ENCODE measurements around the gene SPATA3.

SPATA3 gene

GRCh38 chr2:230982528-230982927 lies 13.4 kb upstream of the SPATA3 start:
- H2AFZ ChIP-seq (ENCODE audit: low read depth, low read length), result no peak overlapping the region
- no peaks in the 10 kb centered on the region for H3K36me3 ChIP-seq (replicated peaks; ENCODE audit: low read depth, low read length)
- H3K4me3 ChIP-seq (ENCODE audit: low read length), result no peak overlapping the region
- H3K27ac ChIP-seq (ENCODE audit: low read length), result no peak overlapping the region
- H3K4me2 ChIP-seq (ENCODE audit: low read length), result no peak overlapping the region
- peaks cover 58% of the 10 kb centered on the region for H3K4me1 ChIP-seq (ENCODE audit: low read length)
- H4K20me1 ChIP-seq (ENCODE audit: insufficient read depth, low read length), result no peaks in the 10 kb centered on the region
- TF ChIP-seq CTCF (IDR thresholded peaks at IDR 0.05; ENCODE audit: low read depth, low read length) (no peak), EZH2phosphoT487 (IDR thresholded peaks at IDR 0.05; ENCODE audit: low read depth) (no peak)
- no peak overlapping the region for H3K9ac ChIP-seq (ENCODE audit: low read length)
- no peaks in the 10 kb centered on the region for H3K79me2 ChIP-seq (ENCODE audit: low read length)
- H3K27me3 ChIP-seq (ENCODE audit: low read depth, low read length), result no peaks in the 10 kb centered on the region
- H3K9me3 ChIP-seq (ENCODE audit: insufficient read depth, low read length), result no peaks in the 10 kb centered on the region

- H3K4me2 ChIP-seq (ENCODE audit: low read length), result peak overlapping the region; percentile 99; the same call in 1 of the 2 replicates
- TF ChIP-seq CTCF (IDR thresholded peaks at IDR 0.05; ENCODE audit: low read depth, low read length) (no peak), EZH2phosphoT487 (IDR thresholded peaks at IDR 0.05; ENCODE audit: low read depth) (no peak)
These were observed 12.4 kb upstream of the SPATA3 start for GRCh38 chr2:230983566-230983965.

GRCh38 chr2:230984393-230985220 lies 11.3 kb upstream of the SPATA3 start:
- H3K27ac ChIP-seq (ENCODE audit: low read length), result peak overlapping the region; percentile 89
- 0 out of 2 replicates have a peak overlapping the region, but pooled peaks have one; percentile 3 for H2AFZ ChIP-seq (ENCODE audit: low read depth, low read length)
- H3K36me3 ChIP-seq (replicated peaks; ENCODE audit: low read depth, low read length), result no peaks in the 10 kb centered on the region
- H3K4me2 ChIP-seq (ENCODE audit: low read length), result peak overlapping the region; percentile 99
- H3K27me3 ChIP-seq (ENCODE audit: low read depth, low read length), result no peaks in the 10 kb centered on the region
- H3K9ac ChIP-seq (ENCODE audit: low read length), result peak overlapping the region; percentile 68
- no peaks in the 10 kb centered on the region for H4K20me1 ChIP-seq (ENCODE audit: insufficient read depth, low read length)
- H3K9me3 ChIP-seq (ENCODE audit: insufficient read depth, low read length), result no peaks in the 10 kb centered on the region
- H3K4me1 ChIP-seq (ENCODE audit: low read length), result peaks cover 45% of the 10 kb centered on the region
- no peak for TF ChIP-seq CTCF (IDR thresholded peaks at IDR 0.05; ENCODE audit: low read depth, low read length)
- no peak for TF ChIP-seq EZH2phosphoT487 (IDR thresholded peaks at IDR 0.05; ENCODE audit: low read depth)
- H3K79me2 ChIP-seq (ENCODE audit: low read length), result no peaks in the 10 kb centered on the region
- H3K4me3 ChIP-seq (ENCODE audit: low read length), result peak overlapping the region; percentile 58

More at GRCh38 chr2:230983566-230983965, 12.4 kb upstream of the SPATA3 start:
- Histone ChIP-seq H4K20me1 (ENCODE audit: insufficient read depth, low read length) (no peaks in the 10 kb centered on the region), H3K9ac (ENCODE audit: low read length) (peak overlapping the region; percentile 68; the same call in 1 of the 2 replicates), H2AFZ (ENCODE audit: low read depth, low read length) (no peak overlapping the region), H3K27me3 (ENCODE audit: low read depth, low read length) (no peaks in the 10 kb centered on the region), H3K79me2 (ENCODE audit: low read length) (no peaks in the 10 kb centered on the region), H3K27ac (ENCODE audit: low read length) (peak overlapping the region; percentile 89), H3K4me3 (ENCODE audit: low read length) (no peak overlapping the region), H3K36me3 (replicated peaks; ENCODE audit: low read depth, low read length) (no peaks in the 10 kb centered on the region), H3K9me3 (ENCODE audit: insufficient read depth, low read length) (no peaks in the 10 kb centered on the region), H3K4me1 (ENCODE audit: low read length) (peaks cover 53% of the 10 kb centered on the region)

GRCh38 chr2:230985519-230986231 lies 10.2 kb upstream of the SPATA3 start:
- peak overlapping the region; percentile 58; the same call in 1 of the 2 replicates for H3K4me3 ChIP-seq (ENCODE audit: low read length)
- H3K79me2 ChIP-seq (ENCODE audit: low read length), result no peaks in the 10 kb centered on the region
- peaks cover 39% of the 10 kb centered on the region for H3K4me1 ChIP-seq (ENCODE audit: low read length)

More at GRCh38 chr2:230985519-230986231, 10.2 kb upstream of the SPATA3 start:
- Histone ChIP-seq H3K9me3 (ENCODE audit: insufficient read depth, low read length) (no peaks in the 10 kb centered on the region), H4K20me1 (ENCODE audit: insufficient read depth, low read length) (no peaks in the 10 kb centered on the region), H3K36me3 (replicated peaks; ENCODE audit: low read depth, low read length) (no peaks in the 10 kb centered on the region), H3K27me3 (ENCODE audit: low read depth, low read length) (no peaks in the 10 kb centered on the region), H3K4me2 (ENCODE audit: low read length) (peak overlapping the region; percentile 99), H3K27ac (ENCODE audit: low read length) (peak overlapping the region; percentile 89), H2AFZ (ENCODE audit: low read depth, low read length) (peak overlapping the region; percentile 72), H3K9ac (ENCODE audit: low read length) (peak overlapping the region; percentile 68; the same call in 1 of the 2 replicates)
- TF ChIP-seq CTCF (IDR thresholded peaks at IDR 0.05; ENCODE audit: low read depth, low read length), result peak; percentile 27; the same call in 1 of the 2 replicates
- no peak for TF ChIP-seq EZH2phosphoT487 (IDR thresholded peaks at IDR 0.05; ENCODE audit: low read depth)
